Upper lobe of left lung (tissue), 4 donors: ENCODE measurements around the gene GRAMD4.

Source experiments
- EP300 ChIP-seq, 4 donors: sonication (generic); formaldehyde crosslinking; IDR thresholded peaks; one replicate each; pipeline ENCODE4 v1.5.1; 2017; ENCODE audit warnings: antibody characterized with exemption in 4 of 4, control low read depth in 2 of 4
- POLR2A ChIP-seq, 4 donors: fragments of 450-650 bp; IDR thresholded peaks; one replicate each; pipeline ENCODE4 v1.5.1; 2016 to 2017; ENCODE audit warnings: antibody characterized with exemption in 4 of 4, mild to moderate bottlenecking in 2 of 4
- TF ChIP-seq, protein P1 (sequence below), 6 experiments: fragments of 450-650 bp in 4 of 6; fragments of 200-600 bp in 2 of 6; sonication (generic) in 2 of 6; IDR thresholded peaks; one replicate each; pipeline ENCODE4 v1.5.1; 2016 to 2019; ENCODE audit warnings: antibody characterized with exemption in 6 of 6

DNA sequence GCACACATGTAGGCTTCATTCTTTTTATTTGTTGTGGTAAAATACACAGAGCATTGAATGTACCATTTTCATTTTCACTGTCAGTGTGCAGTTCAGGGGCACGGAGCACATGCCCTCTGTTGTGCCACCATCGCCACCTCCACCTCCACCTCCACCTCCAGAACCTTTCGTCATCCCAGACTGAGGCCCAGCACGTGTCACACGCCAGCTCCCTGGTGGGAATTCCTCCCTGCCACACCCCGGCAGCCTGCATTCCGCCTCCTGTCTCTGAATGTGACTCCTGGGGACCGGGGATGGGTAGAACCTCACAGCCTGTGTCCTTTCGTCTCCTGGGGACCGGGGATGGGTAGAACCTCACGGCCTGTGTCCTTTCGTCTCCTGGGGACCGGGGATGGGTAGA lies 10.9 kb downstream of the GRAMD4 start:
- TF ChIP-seq POLR2A (IDR thresholded peaks at IDR 0.05) (no peak), EP300 (IDR thresholded peaks at IDR 0.05) (no peak)
- TF ChIP-seq, protein P1, sequence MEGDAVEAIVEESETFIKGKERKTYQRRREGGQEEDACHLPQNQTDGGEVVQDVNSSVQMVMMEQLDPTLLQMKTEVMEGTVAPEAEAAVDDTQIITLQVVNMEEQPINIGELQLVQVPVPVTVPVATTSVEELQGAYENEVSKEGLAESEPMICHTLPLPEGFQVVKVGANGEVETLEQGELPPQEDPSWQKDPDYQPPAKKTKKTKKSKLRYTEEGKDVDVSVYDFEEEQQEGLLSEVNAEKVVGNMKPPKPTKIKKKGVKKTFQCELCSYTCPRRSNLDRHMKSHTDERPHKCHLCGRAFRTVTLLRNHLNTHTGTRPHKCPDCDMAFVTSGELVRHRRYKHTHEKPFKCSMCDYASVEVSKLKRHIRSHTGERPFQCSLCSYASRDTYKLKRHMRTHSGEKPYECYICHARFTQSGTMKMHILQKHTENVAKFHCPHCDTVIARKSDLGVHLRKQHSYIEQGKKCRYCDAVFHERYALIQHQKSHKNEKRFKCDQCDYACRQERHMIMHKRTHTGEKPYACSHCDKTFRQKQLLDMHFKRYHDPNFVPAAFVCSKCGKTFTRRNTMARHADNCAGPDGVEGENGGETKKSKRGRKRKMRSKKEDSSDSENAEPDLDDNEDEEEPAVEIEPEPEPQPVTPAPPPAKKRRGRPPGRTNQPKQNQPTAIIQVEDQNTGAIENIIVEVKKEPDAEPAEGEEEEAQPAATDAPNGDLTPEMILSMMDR (IDR thresholded peaks at IDR 0.05) = no peak
